Heart right ventricle (tissue), 16 donors: ENCODE measurements around the gene JADE2. TPM values are rescaled to one million over a fixed set of nuclear protein-coding genes. Genes with fewer than 3 reads are reported as not detected.

ENCODE experiments used
- ATAC-seq, 8 donors: fragments of 200-7000 bp; cut with Tn5 transposase; one replicate each; pipeline ENCODE4 v1.9.1; 2020; ENCODE audit warnings: mild to moderate bottlenecking in 8 of 8, moderate library complexity in 8 of 8, moderate number of reproducible peaks in 1 of 8
- DNase-seq, 2 donors: peaks; one replicate each; pipeline ENCODE4 v3.0.0-alpha.2; 2020
- H3K27ac ChIP-seq, 10 donors: fragments of 200-600 bp; sonication (generic) in 2 of 10; one replicate each; pipeline versions ENCODE4 v1.5.0 to v1.8.0; 2020 to 2022; ENCODE audit warnings: mild to moderate bottlenecking in 3 of 10
- H3K27me3 ChIP-seq, 7 donors: fragments of 200-600 bp; one replicate each; pipeline ENCODE4 v1.8.0; 2021 to 2022; ENCODE audit warnings: mild to moderate bottlenecking in 2 of 7
- H3K36me3 ChIP-seq, 9 donors: fragments of 200-600 bp; sonication (generic) in 1 of 9; one replicate each; pipeline versions ENCODE4 v1.5.0 to v1.8.0; 2020 to 2022; ENCODE audit warnings: mild to moderate bottlenecking in 2 of 9
- H3K4me1 ChIP-seq, 9 donors: fragments of 200-600 bp; sonication (generic) in 1 of 9; one replicate each; pipeline versions ENCODE4 v1.5.0 to v1.8.0; 2020 to 2022; ENCODE audit warnings: mild to moderate bottlenecking in 4 of 9
- H3K4me3 ChIP-seq, 10 donors: fragments of 200-600 bp; sonication (generic) in 2 of 10; one replicate each; pipeline versions ENCODE4 v1.5.0 to v1.8.0; 2020 to 2022; ENCODE audit warnings: mild to moderate bottlenecking in 7 of 10, moderate library complexity in 2 of 10
- H3K9me3 ChIP-seq, 11 donors: fragments of 200-600 bp in 10 of 11; sonication (generic) in 2 of 11; one replicate each; pipeline versions ENCODE4 v1.5.0 to v1.8.0; 2013 to 2022; ENCODE audit warnings: mild to moderate bottlenecking in 2 of 11, control low read depth in 1 of 11, moderate library complexity in 1 of 11
- CTCF ChIP-seq, 9 donors: fragments of 200-600 bp; sonication (generic) in 2 of 9; IDR thresholded peaks; one replicate each; pipeline versions ENCODE4 v1.5.0 to v1.8.0; 2021 to 2022; ENCODE audit warnings: antibody characterized with exemption in 9 of 9, mild to moderate bottlenecking in 5 of 9, moderate library complexity in 1 of 9
- WGBS, 2 donors: extraction: QIAGEN DNeasy Blood & Tissue Kit; methylation state at CpG; one replicate each; pipeline ENCODE4 v1.1.7; 2013; ENCODE audit warnings: inconsistent platforms in 1 of 2; 5-methylcytosine and 5-hydroxymethylcytosine counted together
- intact Hi-C, 10 donors: fragments of 100-400 bp; cut with DNase I; formaldehyde crosslinking; loops; one replicate each; pipeline versions ENCODE4 v1.11.1 to v1.14.2; 2022
- polyA plus RNA-seq, 2 donors: library from polyadenylated mRNA; stranded (reverse); fragments of 200-250 nt; gene quantifications; one replicate each; pipeline ENCODE4 v1.2.3, GENCODE V29; 2013
- total RNA-seq, 10 donors: library from RNA; stranded (reverse); fragmentation: NEBNext Ultra II Directional in 3 of 10; extraction: Animal tissue kit (Norgen Biotek cat#: 25700) in 3 of 10; gene quantifications; one replicate each; pipeline versions ENCODE4 v1.2.1 to v1.2.4, GENCODE V29; 2021 to 2023
- donor health status: Arrhythmogenic right ventricular cardiomyopathy.
- donor health status: ischemic (EF 13 %, LVEDD 7.1; RV severe dilation, severe dysfunction).
- donor health status: healthy with polysubstance abuse.
- donor health status: DM: no; HTN: yes; CAD: no.
- donor health status: DM: no; HTN: no; CAD: no.
- donor health status: ischemic (EF 25% LVEDD 6.9; RV normal size, moderate dysfunction).
- donor health status: ischemic (EF 25% LVEDD 5.7; RV mildly dilated, moderate dysfunction).
- donor health status: healthy.
- donor health status: DM: yes; HTN: yes; CAD: no.
- donor health status: Ischemic cardiomyopathy.
- donor health status: ischemic (EF 35%, LVEDD 5.7; RV mildly dilated, moderate dysfunction).
- donor health status: nonischemic (EF 11% LVEDD 7.7; RV severe dilation, severe dysfunction).
- donor health status: DM: yes; HTN: yes; CAD: no.
- donor health status: PGD.
- donor health status: ischemic (EF 29% LVEDD 5.4; RV normal size, mild dysfunction).
- donor health status: nonischemic (EF 23%, LVEDD 6.1; RV moderate dilation, normal function).

Gene JADE2
- total and polyA plus RNA-seq, 12 donors: 5.4 to 38.5 (median 23.9) TPM

GRCh38 chr5:134537297-134537696 lies 11.8 kb downstream of the JADE2 start:
- H3K27me3 ChIP-seq: no peaks in the 10 kb centered on the region
- peaks cover 14 to 58% (median 29%) of the 10 kb centered on the region in 9 donors for H3K4me1 ChIP-seq
- no peak overlapping the region for H3K27ac ChIP-seq
- H3K4me3 ChIP-seq: no peak overlapping the region
- H3K36me3 ChIP-seq: peaks cover 0 to 68% (median 42%) of the 10 kb centered on the region in 9 donors
- no peaks in the 10 kb centered on the region for H3K9me3 ChIP-seq
- intact Hi-C loops: loop anchor here in 1 of 10 donors (5.0 kb wide), 1 partner anchor 35 kb away; no protein-coding TSS in a partner anchor
- ATAC-seq (no peak), DNase-seq (no peak)
- no peak for TF ChIP-seq CTCF (IDR thresholded peaks at IDR 0.05)

DNA sequence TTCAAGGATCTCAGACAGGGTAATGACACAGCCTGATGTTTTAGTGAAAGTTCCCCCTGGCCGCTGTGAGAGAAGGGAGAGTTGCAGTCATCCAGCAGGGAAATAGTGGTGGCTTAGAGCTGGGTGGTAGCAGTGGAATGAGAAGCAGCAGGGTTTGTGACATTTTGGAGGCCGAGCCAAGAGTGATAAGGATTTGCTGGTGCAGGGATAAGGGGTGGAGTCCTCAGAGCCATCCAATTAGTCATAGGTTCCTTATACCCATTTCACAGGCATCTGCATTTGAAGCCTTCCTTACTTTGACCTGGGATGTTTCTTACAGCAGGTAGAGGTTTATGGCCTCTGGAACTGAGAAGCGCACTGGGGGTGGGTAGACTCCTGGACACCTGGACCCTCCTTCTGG lies 12.8 kb downstream of the JADE2 start:
- peaks cover 7 to 50% (median 28%) of the 10 kb centered on the region in 9 donors for H3K4me1 ChIP-seq
- no peaks in the 10 kb centered on the region for H3K27me3 ChIP-seq
- intact Hi-C loops: loop anchor here in 1 of 10 donors (5.0 kb wide), 1 partner anchor 34 kb away; no protein-coding TSS in a partner anchor
- TF ChIP-seq CTCF (IDR thresholded peaks at IDR 0.05): no peak
- no peak for ATAC-seq
- H3K9me3 ChIP-seq: no peaks in the 10 kb centered on the region
- H3K36me3 ChIP-seq: peaks cover 0 to 73% (median 42%) of the 10 kb centered on the region in 9 donors
- H3K27ac ChIP-seq: no peak overlapping the region
- WGBS, 2 donors: 70 to 74% methylated on average over 3 of the region's 3 CpGs
- no peak for DNase-seq
- no peak overlapping the region for H3K4me3 ChIP-seq

- H3K4me1 ChIP-seq: peaks cover 0 to 50% (median 33%) of the 10 kb centered on the region in 9 donors
- H3K4me3 ChIP-seq: no peak overlapping the region
- WGBS, 2 donors: 90 to 100% methylated on average over 2 of the region's 2 CpGs
- TF ChIP-seq CTCF (IDR thresholded peaks at IDR 0.05): no peak
- intact Hi-C loops: loop anchor here in 1 of 10 donors (5.0 kb wide), 1 partner anchor 33 kb away; no protein-coding TSS in a partner anchor
- DNase-seq: no peak
- no peaks in the 10 kb centered on the region for H3K27me3 ChIP-seq
- ATAC-seq: no peak
- no peaks in the 10 kb centered on the region for H3K9me3 ChIP-seq
- H3K36me3 ChIP-seq: peaks cover 0 to 79% (median 42%) of the 10 kb centered on the region in 9 donors
- H3K27ac ChIP-seq: no peak overlapping the region
These were observed 14.3 kb downstream of the JADE2 start for GRCh38 chr5:134539732-134540131.

DNA sequence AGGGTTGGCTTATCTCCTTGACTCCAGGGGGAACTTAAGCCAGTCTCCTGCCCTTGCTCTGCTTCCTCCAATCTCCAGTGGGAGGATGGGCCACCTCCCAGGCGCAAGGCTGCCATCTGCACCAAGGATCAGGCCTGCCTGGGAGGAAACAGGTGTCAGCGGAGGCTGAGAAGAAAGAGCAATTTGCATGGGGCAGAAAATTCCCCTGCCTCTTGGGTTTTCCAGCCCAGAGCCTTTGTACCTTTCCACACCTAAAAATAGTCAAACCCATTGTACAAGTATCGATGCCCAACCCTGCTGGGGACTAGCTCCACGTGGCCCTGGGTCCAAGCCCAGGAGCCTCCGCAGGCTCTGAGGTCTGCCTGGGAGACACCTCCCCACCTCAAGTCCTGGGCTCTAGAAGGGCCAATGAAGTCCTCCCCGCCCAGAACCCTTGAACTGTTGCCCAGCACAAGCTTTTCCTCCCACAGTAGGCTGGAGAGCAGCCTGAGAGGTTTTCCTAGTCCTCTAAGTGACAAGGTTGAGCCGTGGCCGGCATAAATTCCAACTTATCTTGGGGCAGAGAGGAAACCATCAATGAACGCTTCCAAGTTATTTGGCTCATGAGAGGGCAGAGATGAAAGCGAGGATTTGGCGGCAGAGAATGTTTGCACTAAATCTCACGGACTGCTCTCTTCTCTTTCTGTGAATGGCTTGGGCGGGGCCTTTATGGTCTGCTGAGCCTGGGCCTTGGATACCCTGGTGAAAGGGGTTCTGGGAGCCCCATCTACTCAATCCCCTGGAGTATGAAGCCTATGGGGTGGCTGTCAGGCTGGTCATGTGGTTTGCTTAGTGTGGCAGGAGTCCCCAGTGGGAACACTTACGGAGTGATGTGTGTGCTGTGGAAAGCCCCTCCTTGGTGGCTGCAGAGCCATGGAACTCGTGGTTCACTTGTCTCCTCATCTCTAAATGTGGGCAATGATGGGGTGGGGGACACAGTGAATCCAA lies 15.6 kb downstream of the JADE2 start:
- Histone ChIP-seq H3K27ac (no peak overlapping the region), H3K27me3 (no peaks in the 10 kb centered on the region), H3K4me3 (no peak overlapping the region), H3K4me1 (peaks cover 0 to 58% (median 42%) of the 10 kb centered on the region in 9 donors), H3K9me3 (no peaks in the 10 kb centered on the region), H3K36me3 (peaks cover 0 to 81% (median 42%) of the 10 kb centered on the region in 9 donors)
- intact Hi-C loops: no loop called here
- DNase-seq (no peak), ATAC-seq (no peak)
- no peak for TF ChIP-seq CTCF (IDR thresholded peaks at IDR 0.05)
- 85 to 89% methylated on average over 15 of the region's 15 CpGs for WGBS, 2 donors
